Activated CD4-positive, alpha-beta T cell treated with anti-CD3 and anti-CD28 coated beads for 4 hours (primary cell): ENCODE data around the gene TMC2.

ENCODE experiments used
- DNase-seq, 2 donors: peaks; one replicate each; pipeline ENCODE4 v3.0.0-alpha.2; 2020

TMC2 gene

GRCh38 chr20:2637246-2637645, 100.9 kb downstream of the TMC2 start:
- no peak for DNase-seq

- DNase-seq = no peak
Observed at GRCh38 chr20:2640260-2640659, 103.9 kb downstream of the TMC2 start.

- no peak for DNase-seq
Observed at GRCh38 chr20:2640899-2641298, 104.5 kb downstream of the TMC2 start.

GRCh38 chr20:2643708-2644107, 107.3 kb downstream of the TMC2 start:
- no peak for DNase-seq

GRCh38 chr20:2651772-2652723, 115.7 kb downstream of the TMC2 start, which contains the start of gene NOP56:
Gene NOP56, plus strand, starts transcription at chr20:2652632. Its CDS starts 29 bp downstream, at chr20:2652661.
- DNase-seq = peak; percentile 95

- peak in 1 of 2 donors; percentile 46 for DNase-seq
Observed at GRCh38 chr20:2652724-2653555, 116.6 kb downstream of the TMC2 start.

- no peak for DNase-seq
Observed at GRCh38 chr20:2653556-2654383, 117.4 kb downstream of the TMC2 start.

GRCh38 chr20:2654384-2654822, 118.0 kb downstream of the TMC2 start:
- DNase-seq = no peak

GRCh38 chr20:2654831-2655230, 118.5 kb downstream of the TMC2 start:
- no peak for DNase-seq

- DNase-seq = no peak
Observed at GRCh38 chr20:2655331-2656116, 119.2 kb downstream of the TMC2 start.

- no peak for DNase-seq
Observed at GRCh38 chr20:2656471-2657117, 120.2 kb downstream of the TMC2 start.

- no peak for DNase-seq
Observed at GRCh38 chr20:2657241-2657640, 120.9 kb downstream of the TMC2 start.

GRCh38 chr20:2657674-2658073, 121.3 kb downstream of the TMC2 start:
- no peak for DNase-seq

- DNase-seq = no peak
Observed at GRCh38 chr20:2658414-2659354, 122.3 kb downstream of the TMC2 start.

GRCh38 chr20:2659547-2659946, 123.2 kb downstream of the TMC2 start:
- no peak for DNase-seq

- DNase-seq = no peak
Observed at GRCh38 chr20:2663364-2663886, 127.1 kb downstream of the TMC2 start.

GRCh38 chr20:2663887-2664719, 127.7 kb downstream of the TMC2 start, which contains the start of gene IDH3B:
Gene IDH3B, minus strand, starts transcription at chr20:2664216. Its CDS starts 28 bp downstream, at chr20:2664188.
- peak; percentile 86 to 88 for DNase-seq

GRCh38 chr20:2671977-2672376, 135.6 kb downstream of the TMC2 start:
- DNase-seq = no peak

- no peak for DNase-seq
Observed at GRCh38 chr20:2672446-2672845, 136.1 kb downstream of the TMC2 start.
